Neural progenitor cell (in vitro differentiated cells): ENCODE results near the gene H6PD.

ENCODE experiments used
- CTCF ChIP-seq: fragments of 200-600 bp; sonication (generic); IDR thresholded peaks from 2 replicates; pipeline ENCODE4 v1.5.1; 2017; ENCODE audit warnings: antibody characterized with exemption, mild to moderate bottlenecking
- EZH2phosphoT487 ChIP-seq: fragments of 200-600 bp; sonication (generic); IDR thresholded peaks from 2 replicates; pipeline ENCODE4 v1.6.1; 2017; ENCODE audit warnings: antibody characterized with exemption

- TF ChIP-seq CTCF (no peak), EZH2phosphoT487 (no peak)
Measured at GRCh38 chr1:9238134-9238533, 3.6 kb downstream of the H6PD start.
